GM21825 (cell line): ENCODE measurements around the gene SNX15.

Experiments used
- ATAC-seq: cut with Tn5 transposase; IDR thresholded peaks from one replicate; pipeline ENCODE4 v1.9.1; 2021; ENCODE audit warnings: mild to moderate bottlenecking, moderate library complexity; ENCODE audit not compliant: unreplicated experiment

SNX15 gene

DNA sequence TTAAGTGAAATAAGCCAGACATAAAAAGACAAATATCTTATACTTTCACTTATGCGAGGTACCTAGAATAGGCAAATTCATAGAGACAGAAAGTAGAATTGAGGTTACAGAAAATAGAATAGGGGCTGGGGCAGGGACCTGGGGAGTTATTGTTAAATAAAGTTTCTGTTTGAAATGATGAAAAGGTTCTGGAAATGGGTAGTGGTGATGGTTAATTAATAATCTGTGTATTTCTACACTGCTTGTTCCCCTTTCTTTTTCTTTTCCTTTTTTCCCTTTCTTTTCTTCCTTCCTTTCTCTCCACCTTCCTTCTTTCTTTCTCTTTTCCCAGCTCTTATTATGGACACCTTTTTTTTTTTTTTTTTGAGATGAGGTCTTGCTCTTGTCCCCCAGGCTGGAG is 28.3 kb downstream of the SNX15 start:
- ATAC-seq = no peak

DNA sequence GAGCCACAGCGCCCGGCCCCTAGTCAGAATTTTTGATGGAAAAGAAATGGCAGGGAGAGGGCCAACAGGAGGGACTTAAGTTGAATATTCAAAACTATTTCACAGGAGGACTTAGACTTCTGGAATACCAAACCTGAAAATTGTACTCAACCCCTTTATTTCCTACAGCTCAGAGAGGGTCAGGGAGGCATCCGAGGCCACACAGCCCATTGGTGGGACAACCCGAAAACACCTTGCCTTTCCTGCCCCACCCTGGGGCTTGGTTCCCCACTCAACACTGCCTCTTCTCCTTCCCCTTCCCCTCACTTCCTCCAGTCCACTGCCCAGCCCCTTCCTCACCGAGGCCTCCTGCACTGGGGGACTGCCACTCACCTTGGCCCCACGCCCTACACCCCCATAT is 29.8 kb downstream of the SNX15 start:
- ATAC-seq = no peak

DNA sequence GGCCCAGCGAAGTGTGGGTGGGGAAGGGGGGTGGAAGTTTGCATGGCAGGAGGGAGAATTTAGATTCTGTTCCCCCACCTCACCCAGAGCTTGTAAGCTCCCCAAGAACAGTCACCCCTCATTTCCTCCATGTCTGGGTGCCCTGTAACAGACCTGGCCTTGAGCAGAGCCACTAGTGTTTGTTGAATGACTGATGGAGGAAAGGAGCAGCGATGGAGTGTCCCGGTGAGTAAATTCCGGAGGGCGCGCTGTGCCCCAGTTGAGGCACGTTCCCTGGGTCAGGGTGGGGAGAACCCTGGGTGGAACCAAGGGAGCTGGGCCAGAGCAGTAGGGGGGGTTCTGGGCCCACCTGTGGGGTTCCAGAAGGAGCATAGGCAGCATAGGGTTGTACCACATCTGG is 30.3 kb downstream of the SNX15 start:
- ATAC-seq = no peak

DNA sequence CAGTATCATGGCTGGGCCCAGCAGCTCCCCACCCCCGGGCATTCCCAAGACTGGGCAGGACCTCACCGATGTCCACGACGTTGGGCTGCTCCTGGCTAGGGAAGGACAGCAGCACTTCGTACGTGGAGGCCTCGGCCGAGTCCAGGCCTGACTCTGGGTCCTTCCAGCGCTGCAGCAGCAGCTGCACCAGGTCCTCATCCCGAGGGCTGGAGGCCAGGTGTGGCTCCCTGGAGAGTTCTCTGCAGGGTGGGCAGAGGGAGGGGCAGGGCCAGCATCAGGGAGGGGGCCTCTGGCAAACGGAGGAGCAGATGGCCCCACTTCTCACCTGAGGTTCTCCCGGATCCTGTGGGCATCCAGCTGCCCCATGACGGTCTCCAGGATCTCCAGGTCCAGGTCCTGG is 30.8 kb downstream of the SNX15 start:
- ATAC-seq = no peak

DNA sequence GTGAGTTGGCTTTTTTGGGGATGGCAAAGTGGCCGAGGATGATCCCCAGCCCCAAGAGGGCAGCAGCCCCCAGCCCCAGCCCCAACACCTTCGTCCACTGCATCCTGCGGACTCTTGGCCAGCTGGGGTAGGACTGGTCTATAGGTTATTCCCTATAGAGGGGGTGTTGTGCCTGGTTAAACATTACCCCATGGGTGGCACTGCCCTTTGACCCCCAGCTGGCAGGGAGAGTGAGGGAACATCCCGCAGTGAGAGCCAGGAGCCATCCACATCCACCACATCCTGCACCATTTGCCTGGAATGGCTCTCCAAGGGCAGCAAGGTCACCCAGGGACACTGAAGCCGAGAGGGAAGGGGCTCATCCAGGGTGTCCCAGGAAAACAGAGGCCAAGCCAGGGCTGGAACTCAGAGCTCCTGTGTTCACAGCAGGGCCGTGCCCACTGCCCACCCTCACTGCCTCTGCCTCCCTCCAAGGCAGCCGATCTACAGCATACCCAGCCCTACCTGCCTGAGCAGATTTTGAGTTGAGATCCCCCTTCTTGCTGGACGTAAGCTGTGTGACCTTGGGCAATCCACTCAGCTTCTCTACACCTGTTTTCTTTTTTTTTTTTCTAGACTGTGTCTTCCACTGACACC is 31.3 kb downstream of the SNX15 start, which contains the start of gene NAALADL1:
TSS of gene NAALADL1 (minus strand) at position 135 of the 636 bp plus-strand sequence. CDS start at position 103, 32 bp downstream.
- ATAC-seq = no peak

DNA sequence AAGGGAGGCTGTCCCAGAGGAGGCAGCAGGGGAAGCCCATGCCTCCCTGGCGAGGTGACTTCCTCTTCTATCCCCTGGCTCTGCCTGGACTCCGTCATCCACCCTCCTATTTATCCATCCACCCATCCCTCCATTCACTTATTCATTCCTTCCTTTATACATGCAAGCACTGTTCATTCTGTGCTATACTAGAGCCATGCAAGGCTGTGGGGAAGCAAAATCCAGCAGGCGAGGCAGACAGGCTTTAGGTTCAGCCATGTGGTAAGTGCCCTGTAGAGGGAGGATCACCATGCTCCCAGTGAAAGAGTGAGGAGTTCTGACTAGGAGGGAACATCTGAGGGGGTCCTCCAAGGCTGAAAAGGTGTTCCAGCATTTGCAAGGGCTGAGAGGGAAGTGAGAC is 32.3 kb downstream of the SNX15 start:
- no peak for ATAC-seq

DNA sequence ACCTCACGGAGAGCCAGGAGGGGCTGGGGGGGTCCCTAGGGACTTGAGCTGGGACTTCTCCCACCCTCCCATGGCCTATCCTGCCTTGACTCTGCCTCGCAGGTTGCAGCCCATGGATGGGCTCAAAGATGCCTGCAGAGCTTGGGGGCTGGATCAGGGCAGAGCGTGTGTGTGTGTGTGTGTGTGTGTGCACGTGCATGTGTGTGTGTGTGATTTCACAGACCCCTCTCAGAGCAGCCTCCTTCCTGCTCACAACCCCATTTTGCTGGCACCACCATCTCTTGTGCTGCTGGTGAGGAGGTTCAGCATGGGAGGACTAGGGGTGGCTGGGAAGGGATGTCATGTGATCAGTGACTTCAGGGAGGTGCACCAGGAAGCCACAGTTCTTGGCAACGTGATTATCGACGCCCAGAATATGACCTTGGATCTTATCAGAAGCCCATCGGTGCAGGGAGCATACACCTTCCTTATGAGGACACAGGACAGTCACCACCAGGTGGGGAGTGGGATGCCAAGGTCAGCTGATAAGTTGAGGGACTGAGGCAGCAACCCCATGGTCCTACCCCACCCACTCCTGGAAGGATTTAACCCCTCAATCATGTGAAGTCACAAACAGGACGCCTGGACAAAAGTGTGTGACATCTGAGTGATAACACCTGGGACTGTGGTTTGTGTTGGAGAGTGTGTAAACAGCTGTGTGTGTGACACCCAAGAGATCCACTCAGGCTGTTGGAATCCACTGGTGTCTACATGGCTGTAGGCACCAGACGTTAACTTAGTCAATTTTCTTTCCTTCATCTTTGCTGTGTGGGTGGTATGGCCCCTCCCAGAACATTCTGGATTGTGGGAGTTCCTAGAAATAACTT is 33.0 kb downstream of the SNX15 start:
- no peak for ATAC-seq

DNA sequence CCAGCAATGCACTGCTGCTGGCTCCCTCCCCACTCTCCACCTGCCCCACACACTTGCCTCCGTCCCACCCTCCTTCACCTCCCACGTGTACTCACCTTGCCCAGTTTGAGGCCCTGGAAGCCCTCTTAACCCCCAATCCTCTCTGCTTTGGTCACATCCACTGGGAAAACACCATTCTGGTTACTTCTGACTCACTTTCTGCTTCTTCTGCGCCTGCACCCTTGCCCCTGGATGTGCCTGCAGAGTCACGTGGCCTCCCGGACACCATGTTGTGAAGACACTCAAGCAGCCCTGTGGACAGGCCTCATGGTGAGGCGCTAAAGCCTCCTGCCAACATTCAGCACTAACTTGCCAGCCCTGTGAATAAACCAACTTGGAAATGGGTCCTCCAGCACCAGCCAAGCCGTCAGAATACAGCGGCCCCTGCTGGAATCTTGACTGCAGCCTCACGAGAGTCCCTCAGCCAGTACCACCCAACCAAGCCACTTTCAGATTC is 33.7 kb downstream of the SNX15 start:
- no peak for ATAC-seq

DNA sequence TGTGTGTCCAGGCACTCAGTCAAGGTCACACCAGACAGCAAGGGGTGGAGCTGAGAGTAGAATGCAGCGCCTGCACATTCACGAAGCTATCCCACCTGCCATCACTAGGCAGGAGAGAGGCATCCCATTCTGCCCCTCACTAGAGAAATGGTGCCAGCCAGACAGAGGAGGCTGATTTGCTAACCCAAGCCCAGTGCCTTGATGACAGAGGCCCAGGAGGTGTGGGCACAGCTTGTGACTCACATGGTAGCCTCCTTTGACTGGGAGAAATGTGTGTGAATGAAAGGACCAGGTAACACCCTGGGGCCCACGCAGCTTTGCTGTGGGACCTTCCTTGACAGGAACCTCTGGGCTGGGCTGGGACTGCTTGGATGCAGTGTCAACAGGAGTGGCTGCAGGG is 36.3 kb downstream of the SNX15 start:
- ATAC-seq = no peak

DNA sequence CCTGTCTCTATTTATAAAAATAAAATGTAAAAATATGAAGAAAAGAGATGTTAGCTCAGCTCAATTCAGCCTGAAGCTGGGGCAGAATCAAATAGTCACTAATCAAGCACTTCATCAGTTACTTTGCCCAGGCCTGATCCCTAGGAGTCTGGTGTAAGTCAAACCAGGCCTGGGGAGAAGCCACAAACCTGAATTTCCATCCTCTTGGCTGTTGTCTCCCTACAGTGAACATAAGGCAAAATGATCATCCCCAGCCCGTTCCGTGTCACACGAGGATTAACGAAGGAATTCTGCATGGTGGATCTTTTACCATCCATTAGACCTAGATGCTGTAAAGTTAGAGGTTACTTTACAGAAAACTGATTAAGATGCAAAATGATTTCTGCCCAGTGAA is 37.6 kb downstream of the SNX15 start:
- no peak for ATAC-seq

DNA sequence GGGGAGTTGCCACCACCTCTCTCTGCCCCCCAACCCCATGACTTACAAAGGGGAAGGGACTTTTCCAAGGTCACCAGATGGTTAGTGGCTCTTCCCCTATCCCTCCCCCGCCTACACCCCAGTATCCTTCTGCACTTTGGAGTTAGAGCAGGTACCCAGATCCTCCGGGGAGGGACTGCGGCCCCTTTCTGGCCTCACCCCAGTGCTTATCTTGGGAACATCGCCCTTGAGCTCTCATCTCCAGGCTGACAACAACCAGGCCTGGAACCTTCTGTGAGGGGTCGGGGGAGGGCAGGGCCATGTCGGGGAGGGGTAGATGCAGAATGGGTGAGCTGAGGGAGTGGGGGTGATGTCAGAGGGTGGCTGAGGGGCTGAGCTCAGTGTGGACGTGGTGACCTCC is 38.6 kb downstream of the SNX15 start:
- ATAC-seq = no peak

DNA sequence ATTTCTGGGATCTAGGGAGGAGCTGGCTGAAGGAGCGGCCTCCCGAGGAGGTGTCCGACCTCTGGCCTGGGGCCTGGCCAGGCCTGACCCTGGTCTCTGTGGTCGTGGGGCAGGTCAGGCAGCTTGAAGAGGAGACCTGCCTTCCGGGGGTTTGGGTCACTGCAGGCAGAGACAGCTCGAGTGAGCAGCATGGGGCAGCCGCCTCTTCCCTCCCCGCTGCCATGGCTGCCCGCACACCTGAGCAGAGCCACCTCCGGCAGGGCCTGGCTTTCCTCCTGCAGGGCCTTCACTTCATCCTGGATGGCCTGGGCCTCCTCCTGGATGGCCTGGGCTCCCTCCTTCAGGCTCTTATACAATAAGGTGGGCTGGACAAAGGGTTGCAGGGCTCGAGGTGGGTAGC is 39.1 kb downstream of the SNX15 start:
- ATAC-seq = no peak

DNA sequence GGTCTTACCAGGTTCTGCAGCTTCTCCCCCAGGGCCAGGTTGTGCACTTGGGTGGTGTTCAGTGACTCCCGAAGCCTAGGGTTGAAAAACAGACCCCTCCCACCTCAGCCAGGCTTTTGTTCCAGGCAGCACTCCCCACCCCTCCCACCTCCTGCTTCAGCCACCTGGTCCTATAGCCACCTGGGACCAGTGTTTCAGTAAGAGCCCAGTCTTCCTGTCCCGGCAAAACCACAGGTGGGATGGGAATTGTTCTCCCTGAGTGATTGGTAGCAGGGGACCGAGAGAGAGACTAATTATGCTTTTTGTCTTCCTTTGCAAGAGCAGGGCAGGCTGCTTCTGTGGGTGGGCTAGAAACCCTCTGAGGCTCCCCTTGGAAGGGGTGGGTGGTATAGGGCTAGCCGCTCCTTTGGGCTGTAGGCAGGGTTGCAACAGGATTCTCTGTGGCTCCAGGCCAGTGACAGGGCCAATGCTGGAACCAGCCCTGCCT is 39.6 kb downstream of the SNX15 start:
- no peak for ATAC-seq

DNA sequence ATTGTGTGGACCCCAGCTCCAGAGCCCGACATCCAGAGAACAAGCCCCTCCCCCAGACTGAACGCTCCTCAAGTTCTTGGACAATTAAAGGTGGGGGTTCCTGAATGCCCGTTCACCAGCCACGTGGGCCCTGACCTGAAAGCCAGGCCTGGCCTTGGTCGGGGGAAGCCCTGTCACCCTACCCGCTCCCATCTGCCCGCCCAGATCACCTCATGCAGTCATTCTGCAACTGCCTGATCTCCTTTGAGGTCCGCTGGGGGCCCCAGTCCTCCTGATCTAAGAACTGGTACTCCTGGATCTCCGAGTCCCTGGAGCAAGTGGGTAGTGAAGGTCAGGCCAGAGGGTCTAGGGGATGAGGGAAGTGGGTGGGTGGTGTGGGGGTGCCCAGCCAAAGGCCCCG is 40.2 kb downstream of the SNX15 start:
- no peak for ATAC-seq

DNA sequence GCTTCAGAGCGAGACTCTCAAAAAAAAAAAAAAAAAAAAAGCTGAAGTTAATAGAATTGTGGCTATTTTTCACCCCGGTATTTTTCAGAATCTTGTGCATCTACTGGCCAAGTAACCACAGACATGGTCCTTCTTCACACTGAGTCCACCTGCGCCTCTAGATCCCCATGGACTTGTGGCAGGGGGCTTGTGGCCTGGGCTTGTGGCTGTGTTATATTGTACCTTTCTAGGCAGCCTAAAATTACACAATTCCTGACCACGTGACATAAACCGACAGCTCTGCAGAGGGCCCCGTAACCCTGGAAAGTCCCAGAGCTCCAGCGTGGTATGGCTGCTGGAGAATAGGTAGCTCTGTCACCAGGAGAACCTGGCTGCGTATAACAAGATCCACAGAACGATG is 42.0 kb downstream of the SNX15 start:
- no peak for ATAC-seq

DNA sequence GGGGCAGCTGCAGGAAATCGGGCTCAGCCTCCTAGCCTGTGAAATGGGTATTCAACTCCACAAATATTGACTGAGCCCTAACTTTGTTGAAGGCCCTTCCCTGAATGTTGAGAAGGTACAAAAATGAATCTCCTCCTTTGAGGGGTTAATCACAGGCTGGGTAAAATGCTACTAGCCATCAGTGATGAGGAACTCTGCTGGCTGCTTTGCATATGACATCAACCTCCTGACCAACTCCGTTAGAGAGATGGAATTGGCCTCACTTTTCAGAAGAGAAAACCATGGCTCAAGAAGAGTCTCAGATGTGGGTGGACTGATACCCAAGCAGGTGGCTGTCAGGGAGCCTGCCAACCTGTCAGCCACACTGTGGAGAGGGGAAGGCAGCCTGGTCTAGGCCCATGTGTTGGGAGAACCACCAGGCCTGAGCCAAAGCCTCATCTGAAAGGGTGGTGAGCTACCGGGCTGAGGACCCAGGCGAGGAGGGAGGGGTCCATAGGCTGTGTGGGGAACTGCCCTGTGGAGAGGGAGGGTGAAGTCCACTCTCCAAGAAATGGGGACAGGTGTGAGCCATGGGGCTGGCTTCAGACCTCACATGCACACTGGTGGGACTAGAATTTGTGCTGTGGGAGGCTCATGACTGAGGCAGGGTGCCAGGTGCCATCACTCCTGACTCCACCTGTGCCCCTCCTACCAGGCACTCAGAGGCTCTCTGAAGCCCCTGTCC is 44.8 kb downstream of the SNX15 start:
- ATAC-seq = no peak

DNA sequence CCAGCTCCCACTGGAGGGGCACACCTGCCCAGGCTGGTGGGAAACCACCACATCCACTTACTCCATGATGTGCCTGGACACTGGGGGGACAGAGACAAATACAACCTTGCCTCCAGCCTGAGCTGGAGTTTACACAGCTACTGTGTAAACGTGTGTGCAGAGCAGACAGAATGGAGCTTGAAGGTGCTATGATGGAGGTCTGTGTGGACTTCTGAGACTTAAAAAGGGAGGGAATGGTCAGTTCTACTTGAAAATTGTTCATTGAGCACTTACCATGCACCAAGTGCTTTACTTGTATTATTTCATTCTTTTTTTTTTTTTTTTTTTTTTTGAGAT is 45.4 kb downstream of the SNX15 start:
- ATAC-seq = no peak

DNA sequence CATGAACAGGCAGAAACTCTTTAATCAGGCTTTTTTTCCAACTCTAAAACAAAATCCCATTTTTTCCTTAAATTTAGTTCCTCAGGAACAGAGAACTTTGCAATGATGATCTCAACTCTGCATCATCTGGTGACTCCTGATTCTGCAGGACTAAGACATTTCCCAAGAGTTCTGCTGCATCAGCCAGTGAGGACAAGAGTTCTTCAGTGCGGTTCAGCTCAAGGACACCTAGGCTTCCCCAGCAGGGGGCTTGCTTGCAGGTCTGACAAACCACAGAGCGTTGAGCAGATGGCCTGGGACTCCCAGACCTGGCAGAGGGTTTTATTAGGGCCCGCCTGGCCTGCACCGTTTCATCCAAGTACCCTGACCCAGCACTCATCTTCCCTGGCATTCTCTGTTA is 50.2 kb downstream of the SNX15 start:
- no peak for ATAC-seq

DNA sequence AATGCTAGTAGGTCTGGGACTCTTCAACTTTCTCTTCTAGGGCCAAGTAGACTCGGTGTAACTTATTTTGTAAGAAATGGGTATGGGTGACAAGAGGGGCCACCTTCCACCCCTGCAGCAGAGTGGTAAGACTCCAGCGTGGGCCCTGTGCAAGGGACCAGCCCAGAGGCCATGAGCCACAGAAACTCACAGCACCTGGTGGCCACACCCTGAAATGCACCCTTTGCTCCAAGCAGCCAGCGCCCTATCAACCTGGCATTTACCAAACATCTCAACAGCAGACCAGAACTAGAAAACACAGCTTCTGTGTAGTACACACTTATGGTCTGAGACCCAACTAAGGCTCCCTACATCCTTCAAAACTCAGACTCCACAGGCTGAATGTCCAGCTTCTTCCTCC is 50.9 kb downstream of the SNX15 start:
- no peak for ATAC-seq

DNA sequence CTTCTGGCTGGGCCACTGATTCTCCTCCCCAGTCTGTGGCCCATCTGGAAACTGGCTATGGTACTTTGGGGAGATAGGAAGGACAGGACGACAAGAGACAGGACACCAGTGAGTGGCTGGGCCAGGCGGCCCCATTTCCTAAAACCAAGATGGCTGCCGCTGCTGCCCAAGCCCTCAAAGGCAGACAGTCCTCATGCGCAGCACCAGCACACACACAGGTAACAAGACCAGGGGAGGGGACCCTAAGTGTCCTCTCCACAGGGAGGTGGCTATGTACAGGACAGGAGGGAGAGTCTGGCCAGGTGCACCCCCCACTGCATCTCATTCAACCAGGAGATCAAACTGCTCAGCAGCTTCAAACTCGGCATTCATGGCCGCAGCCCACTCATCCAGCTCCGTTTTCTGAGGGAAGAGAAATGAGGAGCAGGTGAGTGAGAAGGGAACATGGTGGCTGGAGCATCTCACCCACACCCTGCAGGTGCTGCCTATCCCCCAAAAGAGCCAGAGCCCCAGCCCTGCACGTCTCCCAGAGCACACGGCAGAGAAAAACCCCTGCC is 51.6 kb downstream of the SNX15 start:
- no peak for ATAC-seq

DNA sequence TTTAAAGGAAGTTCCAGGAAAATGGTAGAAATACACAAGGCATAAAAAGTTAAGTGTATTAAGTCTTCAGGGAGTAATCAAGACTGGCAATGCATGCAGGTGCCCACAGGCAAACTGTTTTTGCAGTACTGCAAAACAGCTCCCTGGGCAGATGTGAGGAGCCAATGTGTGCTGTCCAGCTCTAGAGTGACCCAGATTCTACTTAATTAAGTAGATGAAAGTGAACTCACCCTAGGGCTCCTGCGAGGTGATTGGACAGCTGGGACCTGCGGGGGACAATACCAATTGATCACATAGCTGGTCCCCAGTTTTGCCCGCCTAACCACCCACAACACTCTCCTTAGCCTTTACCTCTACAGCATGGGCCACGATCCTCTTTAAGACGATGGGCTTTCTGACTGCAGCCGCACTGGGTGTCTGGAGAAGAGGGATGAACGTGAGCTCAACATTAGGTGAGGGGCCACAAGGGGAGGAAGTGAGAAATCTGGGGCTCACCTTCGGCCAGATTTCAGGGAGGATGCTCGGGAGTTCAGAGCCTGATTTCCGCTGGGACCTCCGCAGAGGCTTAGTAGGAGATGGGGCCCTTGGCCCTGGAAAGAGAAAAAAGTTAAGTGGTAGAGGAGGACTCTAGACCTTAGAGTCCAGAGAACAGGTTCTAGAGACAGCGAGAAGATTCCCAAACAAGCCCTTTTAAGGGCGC is 56.0 kb downstream of the SNX15 start:
- ATAC-seq = peak; percentile 9
